Subcutaneous adipose tissue (tissue), 4 donors: Measurements from ENCODE around the gene ALDH1A1. TPM values are rescaled to one million over a fixed set of nuclear protein-coding genes. Genes with fewer than 3 reads are reported as not detected.

Source experiments
- CTCF ChIP-seq: fragments of 450-650 bp; IDR thresholded peaks from one replicate; pipeline ENCODE4 v1.5.1; 2016; ENCODE audit warnings: low read depth, mild to moderate bottlenecking, control low read depth, antibody characterized with exemption, moderate library complexity
- total RNA-seq, 4 donors: library from RNA; depleted of rRNA; stranded (reverse); fragments of >200 nt; gene quantifications; one replicate each; pipeline ENCODE4 v1.1.0, GENCODE V29; 2016

The ALDH1A1 gene
- total RNA-seq, 4 donors from 2014 or later = 57.2 to 121 (median 85.8) TPM

- TF ChIP-seq CTCF = no peak
These were observed 28.6 kb downstream of the ALDH1A1 start for GRCh38 chr9:72924154-72924790.

GRCh38 chr9:72923077-72923476, 29.8 kb downstream of the ALDH1A1 start:
- no peak for TF ChIP-seq CTCF

- TF ChIP-seq CTCF = no peak
These were observed 30.8 kb downstream of the ALDH1A1 start for GRCh38 chr9:72921888-72922654.

- TF ChIP-seq CTCF = no peak
These were observed 33.5 kb downstream of the ALDH1A1 start for GRCh38 chr9:72919246-72919945.

- no peak for TF ChIP-seq CTCF
These were observed 34.9 kb downstream of the ALDH1A1 start for GRCh38 chr9:72917892-72918509.

- TF ChIP-seq CTCF = no peak
These were observed 37.2 kb downstream of the ALDH1A1 start for GRCh38 chr9:72915659-72916058.

GRCh38 chr9:72914750-72915149, 38.1 kb downstream of the ALDH1A1 start:
- no peak for TF ChIP-seq CTCF
